Activated naive CD4-positive, alpha-beta T cell treated with anti-CD3 and anti-CD28 coated beads for 36 hours (primary cell): Measurements from ENCODE around the gene TRIM14. TPM values are rescaled to one million over a fixed set of nuclear protein-coding genes. Genes with fewer than 3 reads are reported as not detected.
"Not testable (repeated sequence)": the region's sequence is repeated elsewhere in the genome, so short reads cannot be mapped to it uniquely, and the experiment has no call there.

Experiments
- CTCF ChIA-PET: fragments of 350-600 bp; sonication (Branson Sonifier 250); formaldehyde crosslinking; loops from one replicate; lab custom pipeline; 2021; ENCODE audit warnings: antibody characterized with exemption; lab: Charles Lee
- DNase-seq: peaks from one replicate; pipeline ENCODE4 v3.0.0-alpha.2; 2020
- H3K27ac Mint-ChIP-seq: one replicate; pipeline ENCODE4 v1.8.0; 2021; ENCODE audit warnings: mild to moderate bottlenecking, mixed read lengths
- H3K27me3 Mint-ChIP-seq: one replicate; pipeline ENCODE4 v1.8.0; 2021; ENCODE audit warnings: low read depth, mixed read lengths
- H3K36me3 Mint-ChIP-seq: one replicate; pipeline ENCODE4 v1.8.0; 2021; ENCODE audit warnings: low read depth, mixed read lengths
- H3K4me1 Mint-ChIP-seq: one replicate; pipeline ENCODE4 v1.8.0; 2021; ENCODE audit warnings: low read depth, mixed read lengths
- H3K4me3 Mint-ChIP-seq: one replicate; pipeline ENCODE4 v1.8.0; 2021; ENCODE audit warnings: mild to moderate bottlenecking, moderate library complexity, mixed read lengths
- H3K9me3 Mint-ChIP-seq: one replicate; pipeline ENCODE4 v1.8.0; 2021; ENCODE audit warnings: mixed read lengths
- intact Hi-C: fragments of 100-400 bp; cut with micrococcal nuclease; formaldehyde crosslinking; loops from one replicate; pipeline ENCODE4 v1.15.1; 2023
- total RNA-seq, 2 experiments: library from RNA; stranded (reverse); gene quantifications; one replicate each; pipeline ENCODE4 v1.2.3, GENCODE V29; 2021

Gene TRIM14
- total RNA-seq, 2 experiments from 2014 or later = 49.6 to 55.0 TPM

DNA sequence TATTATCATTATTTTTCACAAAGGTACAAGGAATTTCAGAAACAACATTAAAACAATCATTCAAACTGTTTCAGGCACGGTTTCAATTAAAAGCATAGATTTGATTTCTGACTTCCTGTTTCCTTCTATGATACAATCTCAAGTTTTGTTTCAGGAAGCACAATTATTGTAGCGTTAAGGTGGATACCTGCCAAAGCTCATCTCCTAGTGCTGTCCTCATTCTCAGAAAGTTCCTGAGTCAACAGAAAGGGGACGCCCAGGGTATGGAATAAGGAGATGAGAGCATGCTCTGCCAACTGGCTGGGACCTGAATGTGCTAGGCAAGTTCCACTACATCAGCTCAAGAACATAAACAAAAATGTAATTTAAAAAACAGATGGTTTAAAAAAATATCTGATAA lies 2.0 kb upstream of the TRIM14 start:
- peak overlapping the region; percentile 92 for H3K27ac Mint-ChIP-seq
- H3K9me3 Mint-ChIP-seq = no peaks in the 10 kb centered on the region
- H3K36me3 Mint-ChIP-seq = peaks cover 12% of the 10 kb centered on the region
- DNase-seq = peak; percentile 53
- intact Hi-C loops = no loop called here
- H3K4me1 Mint-ChIP-seq = peaks cover 40% of the 10 kb centered on the region
- H3K27me3 Mint-ChIP-seq = no peaks in the 10 kb centered on the region
- CTCF ChIA-PET = interaction anchor here (0.6 to 2.3 kb wide), 8 partner anchors 8 to 143 kb away, joined by 3 to 12 read pairs (median 3); no protein-coding TSS in a partner anchor
- H3K4me3 Mint-ChIP-seq = no peak overlapping the region

DNA sequence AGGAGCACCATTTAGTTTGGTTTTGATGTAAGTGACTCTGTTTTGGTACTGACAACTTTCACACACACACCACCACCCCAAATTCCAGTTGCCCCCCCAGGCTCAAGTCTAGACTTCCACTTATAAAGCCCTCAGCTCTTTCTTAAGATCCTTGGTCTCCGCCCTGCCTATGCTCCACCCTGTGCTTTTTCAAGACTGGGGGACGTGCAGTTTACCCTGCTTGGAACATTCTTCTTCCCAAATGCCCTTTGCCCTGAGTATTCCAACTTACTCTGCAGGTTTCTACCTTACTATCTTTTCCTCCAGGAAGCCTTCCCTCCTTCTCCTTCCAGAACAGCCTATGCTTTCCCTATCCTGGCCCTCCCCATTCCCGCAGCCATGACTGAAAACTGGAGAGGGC lies 1.5 kb upstream of the TRIM14 start:
- CTCF ChIA-PET = interaction anchor here (0.7 to 2.3 kb wide), 7 partner anchors 9 to 144 kb away, joined by 3 to 12 read pairs (median 3); no protein-coding TSS in a partner anchor
- peaks cover 12% of the 10 kb centered on the region for H3K36me3 Mint-ChIP-seq
- peaks cover 40% of the 10 kb centered on the region for H3K4me1 Mint-ChIP-seq
- H3K9me3 Mint-ChIP-seq = no peaks in the 10 kb centered on the region
- H3K4me3 Mint-ChIP-seq = peak overlapping the region; percentile 81
- peak overlapping the region; percentile 92 for H3K27ac Mint-ChIP-seq
- DNase-seq = no peak
- H3K27me3 Mint-ChIP-seq = no peaks in the 10 kb centered on the region
- intact Hi-C loops = no loop called here

DNA sequence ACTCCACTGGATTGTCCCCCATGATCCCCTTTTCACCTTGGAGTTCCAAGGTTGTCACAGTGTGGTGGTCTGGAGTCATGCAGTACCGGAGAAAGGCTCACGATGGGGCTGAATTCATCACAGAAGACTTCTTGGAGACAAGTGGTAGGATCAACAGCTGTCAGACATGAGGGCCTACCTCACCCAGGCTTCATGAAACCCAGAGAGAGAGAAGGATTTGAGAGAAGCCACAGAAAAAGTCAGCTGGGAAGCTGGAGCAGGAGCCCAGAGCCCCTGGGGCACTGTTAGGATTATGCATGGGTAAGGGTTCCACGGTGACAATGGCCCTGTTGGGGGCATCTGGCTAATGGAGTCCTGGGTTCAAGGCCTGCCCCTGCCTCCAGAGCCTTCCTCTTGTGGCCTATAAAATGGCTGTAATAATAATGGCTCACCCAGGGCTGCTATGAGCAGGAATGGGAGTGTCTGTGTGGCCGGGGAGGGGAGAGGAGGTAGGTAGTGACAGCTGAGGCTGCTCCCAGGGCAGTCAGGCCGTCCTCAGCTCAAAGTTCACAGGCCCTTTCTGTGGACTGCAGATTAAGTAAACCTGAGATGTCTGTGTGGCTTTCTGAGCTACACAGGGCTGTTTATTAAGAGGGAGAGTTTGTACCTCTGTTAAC lies 910 bp downstream of the TRIM14 start:
- Mint-ChIP-seq H3K27me3 (no peaks in the 10 kb centered on the region), H3K9me3 (no peaks in the 10 kb centered on the region), H3K4me1 (peaks cover 44% of the 10 kb centered on the region), H3K4me3 (peak overlapping the region; percentile 81), H3K27ac (peak overlapping the region; percentile 92), H3K36me3 (peaks cover 12% of the 10 kb centered on the region)
- intact Hi-C loops = loop anchor here (1.0 to 5.0 kb wide), 9 partner anchors 9 to 195 kb away; partner anchors contain the start of genes ANP32B and TBC1D2
- peak; percentile 77 for DNase-seq
- CTCF ChIA-PET = interaction anchor here (0.6 to 2.7 kb wide), 15 partner anchors 8 to 217 kb away, joined by 3 to 10 read pairs (median 5); partner anchors contain the start of genes TBC1D2 and TRMO

DNA sequence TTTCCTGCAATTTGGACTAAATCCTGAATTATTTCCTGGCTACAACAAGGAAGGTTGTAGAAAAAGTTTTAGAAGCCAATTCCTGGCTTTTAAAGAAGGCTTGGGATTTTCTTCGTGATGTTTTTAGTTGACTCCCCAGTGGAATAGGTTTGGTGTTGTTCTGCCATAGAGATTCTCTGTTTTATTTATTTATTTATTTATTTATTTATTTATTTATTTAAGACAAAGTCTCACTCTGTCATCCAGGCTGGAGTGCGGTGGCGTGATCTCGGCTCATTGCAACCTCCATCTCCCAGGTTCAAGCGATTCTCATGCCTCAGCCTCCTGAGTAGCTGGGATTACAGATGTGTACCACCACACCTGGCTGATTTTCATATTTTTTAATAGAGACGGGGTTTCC lies 1.9 kb downstream of the TRIM14 start:
- intact Hi-C loops = loop anchor here (5.0 kb wide), 1 partner anchor 135 kb away; the partner anchor contains the start of gene ANP32B
- H3K27me3 Mint-ChIP-seq, DNase-seq, H3K4me3 Mint-ChIP-seq, H3K9me3 Mint-ChIP-seq: not testable (repeated sequence)
- Mint-ChIP-seq H3K4me1 (peaks cover 47% of the 10 kb centered on the region), H3K27ac (peak overlapping the region; percentile 92), H3K36me3 (peaks cover 14% of the 10 kb centered on the region)
- CTCF ChIA-PET = interaction anchor here (1.4 to 2.7 kb wide), 5 partner anchors 9 to 194 kb away, joined by 4 to 8 read pairs (median 7); partner anchors contain the start of genes TBC1D2 and TRMO

DNA sequence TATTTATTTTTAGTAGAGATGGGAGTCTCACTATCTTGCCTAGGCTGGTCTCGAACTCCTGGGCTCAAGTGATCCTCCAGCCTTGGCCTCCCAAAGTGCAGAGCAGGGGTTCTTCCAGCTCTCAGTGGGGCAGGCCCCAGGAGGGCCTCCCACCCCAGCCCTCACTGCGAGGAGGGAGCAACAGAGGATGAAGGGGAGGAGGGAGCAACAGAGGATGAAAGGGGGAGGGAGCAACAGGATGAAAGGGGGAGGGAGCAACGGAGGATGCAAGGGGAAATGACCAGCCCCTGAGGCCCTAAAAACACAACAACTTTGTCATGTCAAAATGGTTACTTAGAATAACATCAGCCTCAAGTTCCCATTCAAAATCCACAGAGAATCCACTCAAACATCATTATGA lies 10.0 kb downstream of the TRIM14 start:
- CTCF ChIA-PET = interaction anchor here (0.9 to 1.4 kb wide), 2 partner anchors 35 to 96 kb away, joined by 3 to 4 read pairs; no protein-coding TSS in a partner anchor

DNA sequence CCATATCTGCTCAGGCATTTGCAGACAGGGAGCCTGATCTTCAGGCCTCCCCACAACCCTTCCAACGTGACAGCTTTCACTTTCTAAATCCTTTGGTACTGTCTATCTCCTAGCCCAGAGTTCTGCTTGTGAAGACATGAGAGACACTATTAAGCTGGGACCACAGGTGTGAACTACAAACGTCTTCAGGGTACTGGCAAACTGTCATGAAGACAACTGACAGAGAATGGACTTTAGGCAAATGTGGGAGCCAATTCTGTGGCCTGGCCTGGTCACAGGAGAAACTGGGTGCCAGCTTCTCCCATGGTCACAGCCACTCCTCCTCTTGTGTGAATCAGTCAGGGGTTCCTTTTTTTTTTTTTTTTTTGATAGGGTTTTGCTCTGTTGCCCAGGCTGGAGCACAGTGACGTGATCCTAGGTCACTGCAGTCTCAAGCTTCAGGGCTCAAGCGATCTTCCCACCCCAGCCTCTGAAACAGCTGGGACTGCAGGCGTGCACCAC lies 10.4 kb downstream of the TRIM14 start:
- peak overlapping the region; percentile 94 for H3K27ac Mint-ChIP-seq
- no peaks in the 10 kb centered on the region for H3K27me3 Mint-ChIP-seq
- H3K9me3 Mint-ChIP-seq = peaks cover 4% of the 10 kb centered on the region
- H3K4me1 Mint-ChIP-seq = peaks cover 72% of the 10 kb centered on the region
- CTCF ChIA-PET = interaction anchor here (0.8 to 1.4 kb wide), 2 partner anchors 9 to 35 kb away, joined by 4 read pairs; no protein-coding TSS in a partner anchor
- peak overlapping the region; percentile 53 for H3K4me3 Mint-ChIP-seq
- DNase-seq = peak; percentile 57
- intact Hi-C loops = loop anchor here (1.0 to 10.0 kb wide), 2 partner anchors 10 to 996 kb away; partner anchors contain the start of gene TGFBR1
- H3K36me3 Mint-ChIP-seq = peaks cover 53% of the 10 kb centered on the region

More for the DNA sequence above, 10.0 kb downstream of the TRIM14 start:
- H3K36me3 Mint-ChIP-seq = peaks cover 49% of the 10 kb centered on the region
- no peak overlapping the region for H3K4me3 Mint-ChIP-seq
- intact Hi-C loops = loop anchor here (1.0 to 10.0 kb wide), 2 partner anchors 9 to 996 kb away; partner anchors contain the start of gene TGFBR1
- DNase-seq = peak; percentile 51
- peak overlapping the region; percentile 94 for H3K27ac Mint-ChIP-seq
- no peaks in the 10 kb centered on the region for H3K27me3 Mint-ChIP-seq
- H3K4me1 Mint-ChIP-seq = peaks cover 69% of the 10 kb centered on the region
- H3K9me3 Mint-ChIP-seq = peaks cover 4% of the 10 kb centered on the region

DNA sequence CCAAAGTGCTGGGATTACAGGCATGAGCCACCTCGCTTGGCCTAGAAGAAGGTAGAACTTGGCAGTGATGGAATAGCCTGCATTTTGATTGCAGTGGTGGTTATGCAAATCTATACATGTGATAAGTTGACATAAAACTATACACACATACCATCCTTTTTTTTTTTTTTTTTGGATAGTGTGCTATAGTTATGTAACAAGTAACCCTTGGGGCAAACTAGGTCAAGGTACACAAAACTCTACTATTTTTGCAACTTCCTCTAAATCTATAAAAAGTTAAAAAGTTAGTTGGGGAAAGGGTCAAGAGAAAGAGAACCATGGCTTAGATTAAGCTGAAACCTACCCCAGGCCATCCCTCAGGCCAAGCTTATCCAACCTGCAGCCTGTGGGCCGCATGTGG lies 11.1 kb downstream of the TRIM14 start:
- no peak for DNase-seq
- no peaks in the 10 kb centered on the region for H3K27me3 Mint-ChIP-seq
- CTCF ChIA-PET = interaction anchor here (0.6 to 1.4 kb wide), 3 partner anchors 10 to 146 kb away, joined by 3 to 4 read pairs (median 4); no protein-coding TSS in a partner anchor
- no peak overlapping the region for H3K4me3 Mint-ChIP-seq
- peaks cover 4% of the 10 kb centered on the region for H3K9me3 Mint-ChIP-seq
- intact Hi-C loops = loop anchor here (10.0 kb wide), 1 partner anchor 997 kb away; the partner anchor contains the start of gene TGFBR1
- H3K36me3 Mint-ChIP-seq = peaks cover 53% of the 10 kb centered on the region
- peaks cover 75% of the 10 kb centered on the region for H3K4me1 Mint-ChIP-seq
- H3K27ac Mint-ChIP-seq = peak overlapping the region; percentile 94

DNA sequence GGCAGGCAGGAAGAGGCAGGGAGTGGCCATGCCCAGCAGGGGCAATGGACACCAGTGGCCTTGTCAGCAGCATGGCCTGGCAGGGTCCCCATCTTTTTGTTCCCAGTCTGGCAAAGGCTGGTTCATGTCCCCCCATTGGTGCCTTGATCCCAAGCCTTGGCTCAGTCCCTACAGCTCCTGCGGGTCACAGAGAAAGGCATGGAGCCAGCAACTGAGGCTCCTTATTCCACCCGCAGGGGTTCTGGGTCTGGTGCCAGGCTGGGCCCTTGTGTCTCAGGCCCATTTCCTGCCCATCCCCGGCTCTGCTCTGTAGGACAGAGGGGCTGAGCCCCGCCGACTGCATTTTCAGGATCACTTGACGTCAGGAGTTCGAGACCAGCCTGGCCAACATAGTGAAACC lies 14.0 kb downstream of the TRIM14 start:
- Mint-ChIP-seq H3K36me3 (peaks cover 46% of the 10 kb centered on the region), H3K4me1 (peaks cover 85% of the 10 kb centered on the region), H3K27ac (peak overlapping the region; percentile 88), H3K9me3 (peaks cover 4% of the 10 kb centered on the region), H3K27me3 (no peaks in the 10 kb centered on the region), H3K4me3 (no peak overlapping the region)
- CTCF ChIA-PET = interaction anchor here (0.9 to 1.2 kb wide), 2 partner anchors 13 to 100 kb away, joined by 3 to 5 read pairs; no protein-coding TSS in a partner anchor
- DNase-seq = no peak
- intact Hi-C loops = loop anchor here (10.0 kb wide), 1 partner anchor 1000 kb away; the partner anchor contains the start of gene TGFBR1

DNA sequence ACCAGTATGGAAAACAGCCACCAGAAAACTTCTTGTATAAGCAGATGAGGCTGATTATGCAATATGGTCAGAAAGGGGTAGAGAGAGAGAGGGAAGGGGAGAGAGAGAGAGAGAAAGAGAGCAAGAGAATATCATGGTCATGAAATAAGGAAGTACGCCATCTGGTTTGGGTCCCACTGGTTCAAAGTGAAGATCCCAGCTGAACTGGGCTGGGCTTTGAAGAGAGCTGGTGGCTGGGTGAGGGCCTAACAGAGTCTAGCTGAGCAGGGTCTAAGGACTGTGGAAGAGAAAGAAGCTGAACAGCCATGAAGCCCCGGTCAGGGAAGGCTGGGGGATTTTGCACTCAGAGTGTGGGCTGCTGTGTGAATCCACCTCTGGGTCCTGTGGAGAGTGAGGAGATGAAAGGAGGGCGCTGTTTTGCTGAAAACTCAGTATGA lies 14.6 kb downstream of the TRIM14 start:
- peaks cover 4% of the 10 kb centered on the region for H3K9me3 Mint-ChIP-seq
- peak; percentile 13 for DNase-seq

DNA sequence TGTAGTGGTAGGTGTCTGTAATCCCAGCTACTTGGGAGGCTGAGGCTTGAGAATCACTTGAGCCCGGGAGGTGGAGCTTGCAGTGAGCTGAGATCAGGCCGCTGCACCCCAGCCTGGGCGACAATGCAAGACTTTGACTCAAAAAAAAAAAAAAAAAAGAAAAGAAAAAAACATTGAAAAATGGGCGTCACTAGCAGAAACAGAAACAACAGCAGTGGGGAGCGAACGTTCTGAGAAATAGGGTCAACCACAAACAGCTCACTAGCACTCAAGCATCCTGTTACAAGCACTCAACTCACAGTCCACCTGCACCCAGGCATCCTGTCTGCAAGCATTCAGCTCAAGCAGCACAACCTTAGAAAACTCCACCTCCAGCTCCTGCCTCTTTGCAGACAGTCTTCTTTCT lies 17.2 kb downstream of the TRIM14 start:
- Mint-ChIP-seq H3K27me3 (no peaks in the 10 kb centered on the region), H3K4me1 (peaks cover 83% of the 10 kb centered on the region), H3K9me3 (peaks cover 2% of the 10 kb centered on the region), H3K4me3 (peak overlapping the region; percentile 65), H3K27ac (peak overlapping the region; percentile 96), H3K36me3 (peaks cover 52% of the 10 kb centered on the region)
- peak; percentile 90 for DNase-seq
- CTCF ChIA-PET = interaction anchor here (0.6 to 3.3 kb wide), 6 partner anchors 9 to 154 kb away, joined by 4 to 12 read pairs (median 4); partner anchors contain the start of gene TRIM14
- intact Hi-C loops = loop anchor here (1.0 to 10.0 kb wide), 9 partner anchors 16 to 1003 kb away; partner anchors contain the start of genes ANP32B, NANS, TBC1D2 and TGFBR1

More for the DNA sequence above, 14.6 kb downstream of the TRIM14 start:
- Mint-ChIP-seq H3K4me1 (peaks cover 85% of the 10 kb centered on the region), H3K27ac (peak overlapping the region; percentile 88), H3K27me3 (no peaks in the 10 kb centered on the region), H3K36me3 (peaks cover 45% of the 10 kb centered on the region), H3K4me3 (no peak overlapping the region)
- CTCF ChIA-PET = interaction anchor here (0.6 to 1.2 kb wide), 5 partner anchors 13 to 101 kb away, joined by 3 to 5 read pairs (median 3); no protein-coding TSS in a partner anchor
- intact Hi-C loops = loop anchor here (5.0 to 10.0 kb wide), 2 partner anchors 122 to 1000 kb away; partner anchors contain the start of genes ANP32B and TGFBR1

DNA sequence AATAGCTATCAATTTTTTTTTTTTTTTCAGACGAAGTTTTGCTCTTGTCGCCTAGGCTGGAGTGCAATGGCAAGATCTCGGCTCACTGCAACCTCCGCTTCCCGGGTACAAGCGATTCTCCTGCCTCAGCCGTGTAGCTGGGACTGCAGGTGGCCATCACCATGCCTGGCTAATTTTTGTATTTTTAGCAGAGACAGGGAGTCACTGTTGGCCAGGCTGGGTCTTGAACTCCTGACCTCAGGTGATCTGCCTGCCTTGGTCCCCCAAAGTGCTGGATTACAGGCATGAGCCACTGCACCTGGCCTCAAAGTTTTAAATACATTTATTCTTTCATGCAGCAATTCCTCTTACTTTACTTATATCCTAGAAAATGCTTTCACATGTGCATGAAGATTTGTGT lies 17.6 kb downstream of the TRIM14 start:
- no peaks in the 10 kb centered on the region for H3K9me3 Mint-ChIP-seq

More for the DNA sequence above, 17.6 kb downstream of the TRIM14 start:
- peak overlapping the region; percentile 65 for H3K4me3 Mint-ChIP-seq
- H3K27ac Mint-ChIP-seq = peak overlapping the region; percentile 96
- no peaks in the 10 kb centered on the region for H3K27me3 Mint-ChIP-seq
- CTCF ChIA-PET = interaction anchor here (0.7 to 3.3 kb wide), 5 partner anchors 10 to 155 kb away, joined by 4 to 12 read pairs (median 5); partner anchors contain the start of gene TRIM14
- DNase-seq = no peak
- H3K36me3 Mint-ChIP-seq = peaks cover 52% of the 10 kb centered on the region
- intact Hi-C loops = loop anchor here (5.0 to 10.0 kb wide), 2 partner anchors 119 to 1003 kb away; partner anchors contain the start of genes ANP32B and TGFBR1
- peaks cover 84% of the 10 kb centered on the region for H3K4me1 Mint-ChIP-seq
